ENCODE measurements around the gene SLC4A1.

GRCh38 chr17:44314031-44314430 lies 46.1 kb upstream of the SLC4A1 start:
- no peak for TF ChIP-seq CTCF (IDR thresholded peaks at IDR 0.05)
- no peak for TF ChIP-seq EP300 (IDR thresholded peaks at IDR 0.05)
- TF ChIP-seq POLR2A (IDR thresholded peaks at IDR 0.05): no peak
